ENCODE data around the gene RAD51B. TPM values are rescaled to one million over a fixed set of nuclear protein-coding genes. Genes with fewer than 3 reads are reported as not detected.
"Not testable (repeated sequence)": the region's sequence is repeated elsewhere in the genome, so short reads cannot be mapped to it uniquely, and the experiment has no call there.

RAD51B gene
- total RNA-seq, 1 experiment from 2014 or later = 20.0 TPM

GRCh38 chr14:68221046-68221445 lies 401.5 kb downstream of the RAD51B start:
- H3K27me3 ChIP-seq (ENCODE audit: insufficient read depth, low read length); H2AFZ ChIP-seq (ENCODE audit: low read depth, low read length, poor library complexity, severe bottlenecking); H3K4me2 ChIP-seq (ENCODE audit: low read length); H4K20me1 ChIP-seq (ENCODE audit: insufficient read depth); H3K4me3 ChIP-seq (replicated peaks in 1 of 2; ENCODE audit: low read depth in 1 of 2, low read length in 2 of 2); RAD21 ChIA-PET (ENCODE audit: low non-redundant PET in 1 of 2, low total read pairs in 2 of 2, uncharacterized antibody in 2 of 2, unreplicated experiment in 2 of 2); H3K79me2 ChIP-seq (ENCODE audit: insufficient read depth, low read length); BruUV-seq (replicated peaks); H3K9ac ChIP-seq (ENCODE audit: low read length); ATAC-seq; POLR2A ChIA-PET; H3K9me3 ChIP-seq (ENCODE audit: control insufficient read depth in 1 of 2, insufficient read depth in 1 of 2, low read depth in 1 of 2, low read length in 2 of 2); CTCF ChIA-PET; H3K9me2 ChIP-seq (ENCODE audit: insufficient read depth); H3K27ac ChIP-seq (ENCODE audit: low read depth, low read length); H3K36me3 ChIP-seq (ENCODE audit: control insufficient read depth in 1 of 2, insufficient read depth in 2 of 2, low read length in 2 of 2); DNase-seq (ENCODE audit: low read depth, low spot score); intact Hi-C loops (cut with micrococcal nuclease): not testable (repeated sequence)
- H3K4me1 ChIP-seq (ENCODE audit: control insufficient read depth in 1 of 2, insufficient read depth in 2 of 2, low read length in 2 of 2) = peaks cover 0 to 17% of the 10 kb centered on the region in 2 experiments; a peak in 2 of 4 replicates

- no peaks in the 10 kb centered on the region for H4K20me1 ChIP-seq (ENCODE audit: insufficient read depth)
- ChIA-PET CTCF (no interaction called here), RAD21 (ENCODE audit: low non-redundant PET in 1 of 2, low total read pairs in 2 of 2, uncharacterized antibody in 2 of 2, unreplicated experiment in 2 of 2) (no interaction called here), POLR2A (no interaction called here)
- H3K27me3 ChIP-seq (ENCODE audit: insufficient read depth, low read length) = no peaks in the 10 kb centered on the region
- intact Hi-C loops (cut with micrococcal nuclease) = no loop called here
- no peak overlapping the region for H3K4me3 ChIP-seq (replicated peaks in 1 of 2; ENCODE audit: low read depth in 1 of 2, low read length in 2 of 2)
- ATAC-seq = no peak
- H3K9me3 ChIP-seq (ENCODE audit: control insufficient read depth in 1 of 2, insufficient read depth in 1 of 2, low read depth in 1 of 2, low read length in 2 of 2) = no peaks in the 10 kb centered on the region
- H3K79me2 ChIP-seq (ENCODE audit: insufficient read depth, low read length) = no peaks in the 10 kb centered on the region
- no peak overlapping the region for H3K9ac ChIP-seq (ENCODE audit: low read length)
- BruUV-seq (replicated peaks) = no TSS peak
- H2AFZ ChIP-seq (ENCODE audit: low read depth, low read length, poor library complexity, severe bottlenecking) = no peak overlapping the region
- no peaks in the 10 kb centered on the region for H3K9me2 ChIP-seq (ENCODE audit: insufficient read depth)
- DNase-seq (ENCODE audit: low read depth, low spot score) = no peak
- no peaks in the 10 kb centered on the region for H3K36me3 ChIP-seq (ENCODE audit: control insufficient read depth in 1 of 2, insufficient read depth in 2 of 2, low read length in 2 of 2)
- H3K27ac ChIP-seq (ENCODE audit: low read depth, low read length) = no peak overlapping the region
- H3K4me2 ChIP-seq (ENCODE audit: low read length) = no peak overlapping the region
- H3K4me1 ChIP-seq (ENCODE audit: control insufficient read depth in 1 of 2, insufficient read depth in 2 of 2, low read length in 2 of 2) = peaks cover 0 to 11% of the 10 kb centered on the region in 2 experiments; a peak in 1 of 4 replicates
- TF ChIP-seq EZH2phosphoT487 (IDR thresholded peaks at IDR 0.05; ENCODE audit: borderline replicate concordance) = no peak
- no peak for TF ChIP-seq REST (IDR thresholded peaks at IDR 0.05; ENCODE audit: low read depth)
- no peak for TF ChIP-seq EGR1 (IDR thresholded peaks at IDR 0.05; ENCODE audit: low read depth)
- no peak for TF ChIP-seq ZFX (IDR thresholded peaks at IDR 0.05)
- TF ChIP-seq, protein P1, sequence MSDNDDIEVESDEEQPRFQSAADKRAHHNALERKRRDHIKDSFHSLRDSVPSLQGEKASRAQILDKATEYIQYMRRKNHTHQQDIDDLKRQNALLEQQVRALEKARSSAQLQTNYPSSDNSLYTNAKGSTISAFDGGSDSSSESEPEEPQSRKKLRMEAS (IDR thresholded peaks at IDR 0.05) = no peak
- TF ChIP-seq SRF (IDR thresholded peaks at IDR 0.05; ENCODE audit: low read depth) = no peak
- no peak for TF ChIP-seq POLR2AphosphoS5 (IDR thresholded peaks at IDR 0.05; ENCODE audit: low read depth, low read length)
- TF ChIP-seq FOSL1 (IDR thresholded peaks at IDR 0.05; ENCODE audit: low read depth) = no peak
- TF ChIP-seq TCF7L2 (IDR thresholded peaks at IDR 0.05; ENCODE audit: borderline replicate concordance, extremely low read depth, insufficient read depth, insufficient read length) = no peak
- no peak for TF ChIP-seq CTCF (IDR thresholded peaks at IDR 0.05 in 2 of 3, conservative IDR thresholded peaks at IDR 0.05 in 1 of 3; ENCODE audit: borderline replicate concordance in 1 of 3, insufficient read depth in 1 of 3, low read depth in 2 of 3, low read length in 2 of 3)
- TF ChIP-seq, protein P2, sequence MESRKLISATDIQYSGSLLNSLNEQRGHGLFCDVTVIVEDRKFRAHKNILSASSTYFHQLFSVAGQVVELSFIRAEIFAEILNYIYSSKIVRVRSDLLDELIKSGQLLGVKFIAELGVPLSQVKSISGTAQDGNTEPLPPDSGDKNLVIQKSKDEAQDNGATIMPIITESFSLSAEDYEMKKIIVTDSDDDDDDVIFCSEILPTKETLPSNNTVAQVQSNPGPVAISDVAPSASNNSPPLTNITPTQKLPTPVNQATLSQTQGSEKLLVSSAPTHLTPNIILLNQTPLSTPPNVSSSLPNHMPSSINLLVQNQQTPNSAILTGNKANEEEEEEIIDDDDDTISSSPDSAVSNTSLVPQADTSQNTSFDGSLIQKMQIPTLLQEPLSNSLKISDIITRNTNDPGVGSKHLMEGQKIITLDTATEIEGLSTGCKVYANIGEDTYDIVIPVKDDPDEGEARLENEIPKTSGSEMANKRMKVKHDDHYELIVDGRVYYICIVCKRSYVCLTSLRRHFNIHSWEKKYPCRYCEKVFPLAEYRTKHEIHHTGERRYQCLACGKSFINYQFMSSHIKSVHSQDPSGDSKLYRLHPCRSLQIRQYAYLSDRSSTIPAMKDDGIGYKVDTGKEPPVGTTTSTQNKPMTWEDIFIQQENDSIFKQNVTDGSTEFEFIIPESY (IDR thresholded peaks at IDR 0.05; ENCODE audit: extremely low read depth, insufficient replicate concordance, low read length) = no peak
- TF ChIP-seq CBX3 (IDR thresholded peaks at IDR 0.05; ENCODE audit: low read depth) = no peak
- TF ChIP-seq POLR2A (IDR thresholded peaks at IDR 0.05; ENCODE audit: borderline replicate concordance, extremely low read depth, insufficient read depth, insufficient read length) = no peak
- no peak for TF ChIP-seq EZH2 (IDR thresholded peaks at IDR 0.05)
Observed at GRCh38 chr14:68222154-68222553, 402.6 kb downstream of the RAD51B start.

Measured in HCT116 (cell line).